Peyer's patch (tissue), 4 donors: ENCODE data around the gene VPS9D1.

Source experiments
- CTCF ChIP-seq, 6 experiments: fragments of 450-650 bp in 4 of 6; fragments of 200-600 bp in 2 of 6; sonication (generic) in 1 of 6; IDR thresholded peaks; one replicate each; pipeline ENCODE4 v1.5.1; 2017 to 2019; ENCODE audit warnings: antibody characterized with exemption in 6 of 6, mild to moderate bottlenecking in 3 of 6, moderate library complexity in 1 of 6
- POLR2A ChIP-seq, 2 donors: fragments of 450-650 bp; IDR thresholded peaks; one replicate each; pipeline ENCODE4 v1.5.1; 2017; ENCODE audit warnings: antibody characterized with exemption in 2 of 2, mild to moderate bottlenecking in 2 of 2, moderate library complexity in 2 of 2

GRCh38 chr16:89746043-89746442 lies 25.3 kb upstream of the VPS9D1 start:
- no peak for TF ChIP-seq POLR2A (IDR thresholded peaks at IDR 0.05)
- no peak for TF ChIP-seq CTCF (IDR thresholded peaks at IDR 0.05)
